ENCODE measurements around the gene PLEKHG4B. TPM values are rescaled to one million over a fixed set of nuclear protein-coding genes. Genes with fewer than 3 reads are reported as not detected.
A peak's percentile ranks its signal among the peaks of the same experiment; 100 is the strongest.

The PLEKHG4B gene
- polyA plus RNA-seq, 3 donors = not detected

GRCh38 chr5:54175-54730 lies 37.7 kb upstream of the PLEKHG4B start:
- no peak overlapping the region for H3K4me2 ChIP-seq (replicated peaks; ENCODE audit: extremely low read depth, low read length, poor library complexity, severe bottlenecking)
- DNase-seq = no peak
- H3K9me3 Mint-ChIP-seq = peaks cover 6 to 26% (median 19%) of the 10 kb centered on the region in 7 donors
- H3K9ac ChIP-seq (ENCODE audit: insufficient read depth, low read length, poor library complexity, severe bottlenecking) = no peak overlapping the region
- H4K20me1 ChIP-seq (ENCODE audit: insufficient read depth, low read length) = no peaks in the 10 kb centered on the region
- H3K9me3 ChIP-seq (replicated peaks in 1 of 2; ENCODE audit: control insufficient read depth in 1 of 2, insufficient read depth in 1 of 2, low read length in 2 of 2) = peaks cover 12 to 18% of the 10 kb centered on the region in 2 donors
- H3K27ac Mint-ChIP-seq = no peak overlapping the region
- H3K27me3 ChIP-seq (ENCODE audit: control insufficient read depth in 2 of 2, insufficient read depth in 2 of 2, low read length in 2 of 2) = peaks cover 12 to 50% of the 10 kb centered on the region in 2 donors
- no peaks in the 10 kb centered on the region for H3K79me2 ChIP-seq (ENCODE audit: insufficient read depth, low read length)
- peaks cover 33 to 49% (median 47%) of the 10 kb centered on the region in 3 donors for H3K27me3 Mint-ChIP-seq (ENCODE audit: low read depth in 3 of 3)
- no peak overlapping the region for H3K4me3 ChIP-seq (replicated peaks in 1 of 3; ENCODE audit: low read depth in 2 of 3, low read length in 3 of 3)
- WGBS (ENCODE audit: insufficient coverage) = 11% methylated on average over 9 of the region's 20 CpGs
- intact Hi-C loops (cut with micrococcal nuclease) = no loop called here
- no peak overlapping the region for H3K27ac ChIP-seq (ENCODE audit: low read depth in 1 of 2, low read length in 2 of 2)
- no peak for TF ChIP-seq CTCF (IDR thresholded peaks at IDR 0.05)
- peak overlapping the region in 1 of 2 donors; percentile 76 for H3K4me3 Mint-ChIP-seq
- H3K36me3 Mint-ChIP-seq = peaks cover 0 to 2% of the 10 kb centered on the region in 2 donors
- no peaks in the 10 kb centered on the region for H3K4me1 Mint-ChIP-seq
- no peak overlapping the region for H2AFZ ChIP-seq (ENCODE audit: insufficient read depth, low read depth, low read length, poor library complexity, severe bottlenecking)
- H3K36me3 ChIP-seq (replicated peaks in 1 of 2; ENCODE audit: control insufficient read depth in 1 of 2, insufficient read depth in 2 of 2, low read length in 2 of 2) = no peaks in the 10 kb centered on the region
- no peaks in the 10 kb centered on the region for H3K4me1 ChIP-seq (ENCODE audit: control insufficient read depth in 1 of 2, insufficient read depth in 2 of 2, low read length in 2 of 2)

- intact Hi-C loops (cut with micrococcal nuclease) = no loop called here
- no peak overlapping the region for H3K27ac ChIP-seq (ENCODE audit: low read depth in 1 of 2, low read length in 2 of 2)
- H3K27me3 ChIP-seq (ENCODE audit: control insufficient read depth in 2 of 2, insufficient read depth in 2 of 2, low read length in 2 of 2) = peaks cover 12 to 50% of the 10 kb centered on the region in 2 donors
- no peak for DNase-seq
- H3K4me3 ChIP-seq (replicated peaks in 1 of 3; ENCODE audit: low read depth in 2 of 3, low read length in 3 of 3) = no peak overlapping the region
- Mint-ChIP-seq H3K27me3 (ENCODE audit: low read depth in 3 of 3) (peaks cover 33 to 48% (median 48%) of the 10 kb centered on the region in 3 donors), H3K36me3 (peaks cover 0 to 2% of the 10 kb centered on the region in 2 donors), H3K27ac (no peak overlapping the region), H3K9me3 (peaks cover 6 to 26% (median 19%) of the 10 kb centered on the region in 7 donors), H3K4me3 (peak overlapping the region in 1 of 2 donors; percentile 59), H3K4me1 (no peaks in the 10 kb centered on the region)
- no peaks in the 10 kb centered on the region for H3K79me2 ChIP-seq (ENCODE audit: insufficient read depth, low read length)
- no peaks in the 10 kb centered on the region for H3K36me3 ChIP-seq (replicated peaks in 1 of 2; ENCODE audit: control insufficient read depth in 1 of 2, insufficient read depth in 2 of 2, low read length in 2 of 2)
- 94% methylated on average over 28 of the region's 28 CpGs for WGBS (ENCODE audit: insufficient coverage)
- no peak overlapping the region for H3K9ac ChIP-seq (ENCODE audit: insufficient read depth, low read length, poor library complexity, severe bottlenecking)
- TF ChIP-seq CTCF (IDR thresholded peaks at IDR 0.05) = no peak
- no peaks in the 10 kb centered on the region for H3K4me1 ChIP-seq (ENCODE audit: control insufficient read depth in 1 of 2, insufficient read depth in 2 of 2, low read length in 2 of 2)
- H4K20me1 ChIP-seq (ENCODE audit: insufficient read depth, low read length) = no peaks in the 10 kb centered on the region
- no peak overlapping the region for H3K4me2 ChIP-seq (replicated peaks; ENCODE audit: extremely low read depth, low read length, poor library complexity, severe bottlenecking)
- H2AFZ ChIP-seq (ENCODE audit: insufficient read depth, low read depth, low read length, poor library complexity, severe bottlenecking) = no peak overlapping the region
- peaks cover 12 to 18% of the 10 kb centered on the region in 2 donors for H3K9me3 ChIP-seq (replicated peaks in 1 of 2; ENCODE audit: control insufficient read depth in 1 of 2, insufficient read depth in 1 of 2, low read length in 2 of 2)
These were observed 36.9 kb upstream of the PLEKHG4B start for GRCh38 chr5:54876-55569.

Data from CD14-positive monocyte (primary cell).